OCI-LY1 (cell line): ENCODE data around the gene KY.

Experiments used
- H2AFZ ChIP-seq: fragments of 200-600 bp; sonication (generic), shearing (Covaris generic); 2 replicates; pipeline ENCODE4 v1.6.0; 2014; ENCODE audit warnings: antibody characterized with exemption, mild to moderate bottlenecking, low read length
- H3F3A ChIP-seq: fragments of 200-600 bp; sonication (generic), shearing (Covaris generic); 2 replicates; pipeline ENCODE4 v1.6.0; 2014; ENCODE audit warnings: mild to moderate bottlenecking, antibody characterized with exemption, low read length, moderate library complexity; ENCODE audit not compliant: insufficient read depth
- H3K27ac ChIP-seq: fragments of 200-600 bp; sonication (generic); 2 replicates; pipeline ENCODE4 v1.5.1; 2014; ENCODE audit warnings: low read length, mixed run types, mild to moderate bottlenecking, low read depth; ENCODE audit not compliant: poor library complexity, severe bottlenecking
- H3K27me3 ChIP-seq: fragments of 200-600 bp; sonication (generic); 2 replicates; pipeline ENCODE4 v1.6.0; 2014; ENCODE audit warnings: antibody characterized with exemption, mild to moderate bottlenecking, low read length, moderate library complexity; ENCODE audit not compliant: insufficient read depth
- H3K36me3 ChIP-seq: fragments of 200-600 bp; sonication (generic); 2 replicates; pipeline ENCODE4 v1.6.1; 2014; ENCODE audit warnings: mild to moderate bottlenecking, antibody characterized with exemption, low read length, moderate library complexity, mixed read lengths; ENCODE audit not compliant: insufficient read depth
- H3K4me1 ChIP-seq: fragments of 200-600 bp; sonication (generic); 2 replicates; pipeline ENCODE4 v1.5.1; 2014; ENCODE audit warnings: mild to moderate bottlenecking, low read length, moderate library complexity; ENCODE audit not compliant: insufficient read depth, severe bottlenecking
- H3K4me2 ChIP-seq: fragments of 200-600 bp; sonication (generic), shearing (Covaris generic); 2 replicates; pipeline ENCODE4 v1.6.1; 2014; ENCODE audit warnings: low read length
- H3K4me3 ChIP-seq: fragments of 200-600 bp; sonication (generic); 2 replicates; pipeline ENCODE4 v1.5.1; 2014; ENCODE audit warnings: low read length, low read depth, mild to moderate bottlenecking, mixed read lengths; ENCODE audit not compliant: poor library complexity, severe bottlenecking
- H3K79me2 ChIP-seq: fragments of 200-600 bp; shearing (Covaris generic); 2 replicates; pipeline ENCODE4 v1.6.1; 2016; ENCODE audit warnings: mixed run types, low read length, mixed read lengths; ENCODE audit not compliant: insufficient read depth
- H3K9ac ChIP-seq: fragments of 200-600 bp; sonication (generic), shearing (Covaris generic); 2 replicates; pipeline ENCODE4 v1.6.1; 2014; ENCODE audit warnings: mild to moderate bottlenecking, low read length, mixed read lengths
- H3K9me2 ChIP-seq: fragments of 200-600 bp; sonication (generic), shearing (Covaris generic); 2 replicates; pipeline ENCODE4 v1.6.1; 2014; ENCODE audit warnings: low read depth, mild to moderate bottlenecking, low read length, mixed read lengths
- H3K9me3 ChIP-seq: fragments of 200-600 bp; shearing (Covaris generic); 2 replicates; pipeline ENCODE4 v1.6.1; 2014; ENCODE audit warnings: low read length, mixed read lengths
- H4K20me1 ChIP-seq: fragments of 200-600 bp; sonication (generic), shearing (Covaris generic); 2 replicates; pipeline ENCODE4 v1.6.0; 2016; ENCODE audit warnings: mild to moderate bottlenecking, low read length; ENCODE audit not compliant: insufficient read depth
- EZH2 ChIP-seq: fragments of 200-600 bp; sonication (generic), shearing (Covaris generic); IDR thresholded peaks from 2 replicates; pipeline ENCODE4 v1.8.0; 2017; ENCODE audit warnings: borderline replicate concordance, mixed run types, mild to moderate bottlenecking, antibody characterized with exemption, low read length, moderate library complexity, mixed read lengths
- TF ChIP-seq, protein P1 (sequence below): fragments of 200-600 bp; sonication (generic), shearing (Covaris generic); IDR thresholded peaks from 2 replicates; pipeline ENCODE4 v1.5.1; 2017; ENCODE audit warnings: mild to moderate bottlenecking, antibody characterized with exemption, low read length, moderate library complexity, mixed read lengths

Gene KY

DNA sequence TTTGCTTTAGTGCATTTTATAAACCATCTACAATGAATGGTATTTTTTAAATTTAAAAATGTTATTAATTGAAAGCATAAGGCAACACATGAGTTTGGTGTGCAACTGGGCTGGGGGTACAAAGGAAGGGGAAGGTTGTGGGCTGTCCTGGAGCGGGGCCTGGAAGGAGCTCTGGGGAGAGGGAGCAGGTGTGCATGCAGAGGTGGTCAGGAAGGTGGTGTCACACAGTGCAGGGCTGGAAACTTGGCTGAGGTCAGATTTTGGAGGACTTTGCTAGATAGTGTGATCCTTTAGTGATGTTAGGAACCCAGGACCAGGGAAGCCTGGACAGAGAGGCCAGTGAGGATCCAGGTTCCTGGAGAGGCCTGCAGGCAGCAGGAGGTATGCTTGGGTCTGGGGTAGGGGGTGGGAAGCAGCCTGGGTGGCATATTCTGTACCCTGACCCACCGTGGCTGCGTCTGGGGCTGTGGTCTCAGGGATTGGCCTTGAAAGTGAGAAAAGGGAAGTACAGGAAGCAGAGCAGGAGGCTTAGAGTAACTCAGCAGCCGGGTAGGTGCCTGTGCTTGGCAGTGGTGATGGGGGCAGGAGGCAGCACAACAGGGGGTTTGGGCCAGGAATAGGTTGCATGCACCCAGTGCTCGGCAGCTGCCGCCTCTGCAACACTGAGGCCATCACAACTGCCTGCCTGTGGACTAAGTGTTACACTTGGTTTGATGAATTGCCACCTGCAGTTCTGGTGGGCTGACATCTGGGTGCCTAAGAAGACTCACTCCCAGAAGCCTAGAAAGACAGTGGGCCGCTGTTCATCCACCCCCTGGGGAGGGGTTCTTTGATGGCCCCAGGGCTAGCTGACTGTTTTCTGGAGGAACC, 33.0 kb downstream of the KY start:
- Histone ChIP-seq H3K9me3 (no peaks in the 10 kb centered on the region), H3K9ac (no peak overlapping the region), H3K79me2 (no peaks in the 10 kb centered on the region), H2AFZ (no peak overlapping the region), H3K36me3 (no peaks in the 10 kb centered on the region), H3K4me2 (no peak overlapping the region), H4K20me1 (no peaks in the 10 kb centered on the region), H3K9me2 (no peaks in the 10 kb centered on the region), H3K27me3 (peaks cover 3% of the 10 kb centered on the region; the same call in 1 of the 2 replicates), H3K4me1 (no peaks in the 10 kb centered on the region), H3K27ac (no peak overlapping the region), H3F3A (no peaks in the 10 kb centered on the region), H3K4me3 (no peak overlapping the region)
- TF ChIP-seq, protein P1, sequence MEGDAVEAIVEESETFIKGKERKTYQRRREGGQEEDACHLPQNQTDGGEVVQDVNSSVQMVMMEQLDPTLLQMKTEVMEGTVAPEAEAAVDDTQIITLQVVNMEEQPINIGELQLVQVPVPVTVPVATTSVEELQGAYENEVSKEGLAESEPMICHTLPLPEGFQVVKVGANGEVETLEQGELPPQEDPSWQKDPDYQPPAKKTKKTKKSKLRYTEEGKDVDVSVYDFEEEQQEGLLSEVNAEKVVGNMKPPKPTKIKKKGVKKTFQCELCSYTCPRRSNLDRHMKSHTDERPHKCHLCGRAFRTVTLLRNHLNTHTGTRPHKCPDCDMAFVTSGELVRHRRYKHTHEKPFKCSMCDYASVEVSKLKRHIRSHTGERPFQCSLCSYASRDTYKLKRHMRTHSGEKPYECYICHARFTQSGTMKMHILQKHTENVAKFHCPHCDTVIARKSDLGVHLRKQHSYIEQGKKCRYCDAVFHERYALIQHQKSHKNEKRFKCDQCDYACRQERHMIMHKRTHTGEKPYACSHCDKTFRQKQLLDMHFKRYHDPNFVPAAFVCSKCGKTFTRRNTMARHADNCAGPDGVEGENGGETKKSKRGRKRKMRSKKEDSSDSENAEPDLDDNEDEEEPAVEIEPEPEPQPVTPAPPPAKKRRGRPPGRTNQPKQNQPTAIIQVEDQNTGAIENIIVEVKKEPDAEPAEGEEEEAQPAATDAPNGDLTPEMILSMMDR, result no peak
- TF ChIP-seq EZH2, result no peak

DNA sequence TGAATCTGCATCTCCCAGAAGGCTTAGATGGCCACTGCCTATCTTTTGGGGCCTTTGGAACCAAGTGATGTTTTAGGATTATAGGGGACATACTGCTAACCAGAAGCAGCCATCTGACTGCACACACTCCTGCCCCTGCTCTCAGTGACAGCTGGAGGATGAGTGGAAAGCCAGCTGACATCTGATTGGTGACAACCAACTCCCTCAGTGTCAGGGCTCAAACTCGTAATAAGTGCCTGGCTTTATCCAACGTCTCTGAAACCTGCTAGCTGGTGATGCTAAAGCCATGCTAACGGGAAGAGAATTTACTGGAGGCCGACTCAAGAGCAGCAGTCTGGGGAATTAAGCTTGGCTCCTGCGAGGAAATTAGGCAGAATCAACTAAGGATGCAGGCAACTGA, 35.1 kb downstream of the KY start:
- no peaks in the 10 kb centered on the region for H3K4me1 ChIP-seq
- H3F3A ChIP-seq, result no peaks in the 10 kb centered on the region
- no peak overlapping the region for H3K9ac ChIP-seq
- no peaks in the 10 kb centered on the region for H3K36me3 ChIP-seq
- no peak overlapping the region for H3K27ac ChIP-seq
- peaks cover 3% of the 10 kb centered on the region; the same call in 1 of the 2 replicates for H3K27me3 ChIP-seq
- H4K20me1 ChIP-seq, result no peaks in the 10 kb centered on the region
- no peaks in the 10 kb centered on the region for H3K9me2 ChIP-seq
- TF ChIP-seq, protein P1, result no peak
- TF ChIP-seq EZH2, result no peak
- no peak overlapping the region for H2AFZ ChIP-seq
- H3K4me3 ChIP-seq, result no peak overlapping the region
- no peak overlapping the region for H3K4me2 ChIP-seq
- H3K79me2 ChIP-seq, result no peaks in the 10 kb centered on the region
- H3K9me3 ChIP-seq, result no peaks in the 10 kb centered on the region

DNA sequence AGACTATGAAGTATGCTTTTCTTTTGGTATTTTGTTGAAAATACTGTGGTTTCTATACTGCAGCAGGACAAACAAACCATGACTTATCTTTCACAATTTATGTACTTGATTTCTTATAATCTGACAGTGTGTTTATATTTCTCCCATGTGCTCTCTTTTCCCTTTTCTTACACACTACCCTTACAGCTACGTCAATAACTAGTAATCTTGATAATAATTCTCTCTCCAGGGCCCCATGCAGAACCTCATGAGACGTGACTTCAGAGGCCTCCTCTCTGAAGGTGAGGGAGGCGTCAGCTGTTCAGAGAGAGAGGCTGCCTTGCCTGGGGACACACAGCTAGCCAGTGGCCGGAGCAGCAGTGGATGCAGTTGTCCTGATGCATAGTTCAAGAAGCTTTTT, 35.9 kb downstream of the KY start:
- no peaks in the 10 kb centered on the region for H4K20me1 ChIP-seq
- no peaks in the 10 kb centered on the region for H3K79me2 ChIP-seq
- H3K27me3 ChIP-seq, result peaks cover 3% of the 10 kb centered on the region; the same call in 1 of the 2 replicates
- TF ChIP-seq, protein P1, result no peak
- TF ChIP-seq EZH2, result no peak
- no peak overlapping the region for H3K9ac ChIP-seq
- no peaks in the 10 kb centered on the region for H3K4me1 ChIP-seq
- H3K4me2 ChIP-seq, result no peak overlapping the region
- H3K4me3 ChIP-seq, result no peak overlapping the region
- H2AFZ ChIP-seq, result no peak overlapping the region
- no peak overlapping the region for H3K27ac ChIP-seq
- H3K36me3 ChIP-seq, result no peaks in the 10 kb centered on the region
- no peaks in the 10 kb centered on the region for H3K9me2 ChIP-seq
- no peaks in the 10 kb centered on the region for H3K9me3 ChIP-seq
- H3F3A ChIP-seq, result no peaks in the 10 kb centered on the region
